Activated gamma-delta T cell treated with anti-CD3 and anti-CD28 coated beads, Interleukin-2, amount 50 U/mL, for 16 hours (primary cell): ENCODE data around the gene ZNF667.
A peak's percentile ranks its signal among the peaks of the same experiment; 100 is the strongest.

Experiments
- DNase-seq: peaks from one replicate; pipeline ENCODE4 v3.0.0-alpha.2; 2020; ENCODE audit warnings: low read depth

ZNF667 gene

GRCh38 chr19:56476651-56477428, at the start of gene ZNF667:
ZNF667 (minus strand) TSS chr19:56477345; CDS start chr19:56462370, 14,975 bp downstream.
- DNase-seq, result peak; percentile 39

- no peak for DNase-seq
Measured at GRCh38 chr19:56525214-56525860, 48.2 kb upstream of the ZNF667 start.

GRCh38 chr19:56508290-56508778, 31.2 kb upstream of the ZNF667 start:
- DNase-seq, result no peak

- peak; percentile 78 for DNase-seq
Measured at GRCh38 chr19:56507446-56508289, 30.5 kb upstream of the ZNF667 start, which contains the start of gene ZNF471. ZNF471 (plus strand) TSS chr19:56507855; CDS start chr19:56511572, 3,717 bp downstream.

DNA sequence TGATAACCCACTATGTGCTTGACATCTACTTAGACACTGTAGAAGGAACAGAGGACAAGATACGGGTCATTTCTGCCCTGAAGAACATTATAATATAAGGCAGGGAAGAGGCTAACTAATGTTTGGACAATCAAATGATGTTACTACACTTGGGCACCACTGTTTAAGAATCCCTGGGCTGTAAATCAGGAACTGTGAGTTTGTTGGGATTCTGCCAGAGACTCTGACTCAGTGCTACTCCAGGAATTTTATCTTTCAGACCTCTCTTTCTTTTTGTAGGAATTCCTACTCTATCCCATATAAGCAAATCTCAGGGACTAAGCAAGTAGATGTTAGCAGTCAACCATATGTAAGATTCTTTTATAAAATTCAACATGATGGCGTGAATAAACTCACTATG, 27.4 kb upstream of the ZNF667 start:
- DNase-seq, result no peak

GRCh38 chr19:56491399-56491798, 14.3 kb upstream of the ZNF667 start:
- no peak for DNase-seq

DNA sequence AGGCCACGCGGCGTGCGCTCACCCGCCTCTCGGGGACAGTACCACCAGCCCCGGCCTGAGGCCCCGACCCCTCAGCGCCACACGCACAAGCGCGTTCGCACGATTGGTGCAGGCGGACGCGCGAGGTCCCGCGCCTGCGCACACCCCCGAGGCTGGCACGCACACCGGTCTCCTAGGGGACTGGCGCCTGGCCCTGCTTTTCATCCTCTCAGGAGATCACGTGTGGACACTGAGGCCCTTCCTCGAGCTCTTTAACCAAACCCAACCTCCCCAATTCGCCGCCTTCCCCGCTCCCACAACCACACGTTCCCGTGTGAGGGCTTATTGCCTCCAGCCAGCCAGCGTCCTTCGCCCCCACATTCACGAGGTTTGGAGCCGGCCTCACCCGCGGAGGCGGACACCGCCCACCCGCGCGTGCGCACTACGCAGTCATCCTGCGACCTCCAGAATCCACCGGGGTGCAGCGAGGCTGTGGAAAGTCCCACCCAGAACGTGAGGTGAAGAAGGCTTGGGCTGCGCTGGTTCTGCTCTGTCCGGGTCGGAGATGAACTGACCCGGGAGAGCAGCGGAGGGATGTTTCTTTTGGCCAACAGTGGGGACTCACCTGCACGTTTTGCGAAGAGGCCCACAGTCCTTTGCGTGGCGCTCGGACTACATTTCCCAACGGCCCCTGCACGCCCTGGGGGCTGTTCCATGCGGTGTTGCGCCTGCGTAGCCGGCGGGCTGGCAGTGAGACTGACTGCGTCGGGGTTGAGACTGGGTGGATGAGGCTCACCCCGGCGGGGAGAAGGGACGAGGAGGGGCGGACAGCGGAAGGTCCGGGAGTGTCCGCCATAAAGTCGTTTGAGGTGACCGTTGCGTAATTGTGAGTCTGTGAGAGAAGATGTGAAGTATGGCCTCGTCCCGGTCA, 539 bp upstream of the ZNF667 start:
- peak; percentile 50 for DNase-seq

- no peak for DNase-seq
Measured at GRCh38 chr19:56476093-56476492, 1.1 kb downstream of the ZNF667 start.

DNA sequence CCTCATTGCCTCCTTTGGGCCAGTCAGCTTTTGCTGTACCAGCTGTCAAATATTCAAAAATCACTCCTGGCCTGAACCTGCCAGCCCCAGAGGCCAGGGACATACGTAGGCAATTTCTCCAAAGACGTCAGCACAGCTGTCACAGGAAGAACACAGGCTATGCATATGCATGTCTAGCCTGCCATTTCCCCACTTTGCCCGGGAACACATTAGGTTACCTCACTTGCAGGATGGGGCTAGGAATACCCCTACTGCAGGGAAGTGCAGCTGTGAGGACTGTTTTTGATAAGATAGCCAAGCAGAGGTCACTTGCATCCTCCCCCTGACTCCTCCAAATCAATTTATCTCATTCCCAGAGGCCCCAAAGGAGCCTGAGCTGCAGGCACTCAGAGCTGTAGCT, 2.8 kb downstream of the ZNF667 start:
- no peak for DNase-seq

DNA sequence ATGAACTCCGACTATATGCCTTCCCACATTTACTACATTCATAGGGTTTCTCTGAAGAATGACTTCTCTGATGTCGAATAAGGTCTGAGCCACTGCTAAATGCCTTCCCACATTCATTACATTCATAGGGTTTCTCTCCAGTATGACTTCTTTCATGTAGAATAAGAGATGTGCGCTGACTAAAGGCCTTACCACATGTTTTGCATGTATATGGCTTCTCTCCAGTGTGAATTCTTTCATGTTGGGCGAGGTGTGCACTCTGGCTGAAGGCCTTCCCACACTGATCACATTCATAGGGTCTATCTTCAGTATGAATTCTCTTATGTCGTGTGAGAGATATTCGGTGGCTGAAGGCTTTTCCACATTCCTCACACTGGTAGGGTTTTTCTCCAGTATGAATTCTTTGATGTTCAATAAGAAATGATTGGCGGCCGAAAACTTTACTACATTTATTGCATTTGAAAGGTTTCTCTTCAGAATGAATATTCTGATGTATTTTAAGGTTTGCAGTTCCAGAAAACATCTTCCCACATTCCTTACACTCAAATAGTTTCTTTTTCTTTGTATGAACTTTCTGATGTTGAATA, 35.8 kb downstream of the ZNF667 start:
- DNase-seq, result no peak

GRCh38 chr19:56423985-56424353, 53.2 kb downstream of the ZNF667 start:
- DNase-seq, result no peak

GRCh38 chr19:56423276-56423984, 53.7 kb downstream of the ZNF667 start:
- no peak for DNase-seq

GRCh38 chr19:56405062-56405461, 72.1 kb downstream of the ZNF667 start:
- DNase-seq, result no peak

- DNase-seq, result no peak
Measured at GRCh38 chr19:56404705-56405056, 72.5 kb downstream of the ZNF667 start.

DNA sequence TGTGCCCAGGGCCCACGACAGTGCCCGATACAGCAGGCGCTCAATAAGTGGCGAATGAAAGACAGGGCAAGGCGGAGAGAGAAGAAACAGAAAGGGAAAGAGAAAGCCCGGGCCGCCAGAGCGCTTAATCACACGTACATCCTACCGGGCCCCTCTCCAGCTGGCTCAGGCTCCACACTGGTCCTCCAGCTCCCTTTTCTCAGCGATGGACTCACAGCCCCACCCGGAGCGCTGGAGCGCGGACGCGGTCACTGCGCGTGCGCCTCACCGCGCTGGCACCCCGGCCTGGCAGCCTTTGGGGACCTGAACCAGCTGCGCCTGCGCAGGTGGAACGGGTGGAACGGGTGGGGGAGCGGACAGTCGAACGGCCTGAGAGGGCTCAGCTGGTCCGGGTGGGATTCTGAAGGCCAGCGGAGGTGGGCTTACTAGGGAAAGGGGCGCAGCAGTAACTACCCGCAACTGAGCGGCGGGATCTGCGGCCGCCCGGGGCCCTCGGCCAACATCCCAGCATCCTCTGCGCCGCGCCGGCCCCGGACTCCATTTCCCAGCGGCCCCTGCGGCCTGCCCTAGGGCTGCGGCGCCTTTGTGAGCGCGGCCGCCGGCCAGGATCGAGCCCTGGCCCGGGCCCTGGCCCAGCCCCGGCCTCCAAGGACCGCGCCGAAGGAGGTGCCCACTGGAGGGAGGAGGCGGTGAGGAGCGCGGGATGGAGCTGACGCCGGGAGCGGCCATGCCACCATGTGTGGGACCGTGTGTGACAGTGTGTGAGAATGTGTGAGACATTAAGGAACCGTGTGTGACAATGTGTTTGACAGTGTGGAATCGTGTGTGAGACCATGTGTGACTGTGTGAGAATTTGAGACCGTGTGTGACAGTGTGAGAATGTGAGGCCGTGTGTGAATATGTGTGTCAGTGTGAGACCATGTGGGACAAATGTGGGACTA, 73.1 kb downstream of the ZNF667 start, which contains the start of gene ZNF583:
TSS of gene ZNF583 (plus strand) at position 569 of the 941 bp plus-strand sequence. CDS start 2,783 bp downstream, outside the sequence.
- DNase-seq, result peak; percentile 83

GRCh38 chr19:56403261-56403660, 73.9 kb downstream of the ZNF667 start:
- DNase-seq, result no peak

GRCh38 chr19:56400485-56400884, 76.7 kb downstream of the ZNF667 start:
- no peak for DNase-seq

- DNase-seq, result no peak
Measured at GRCh38 chr19:56398809-56399208, 78.3 kb downstream of the ZNF667 start.
